ENCODE measurements around the gene PDSS2.

GRCh38 chr6:107198631-107199416 lies 260.5 kb downstream of the PDSS2 start:
- TF ChIP-seq CTCF (IDR thresholded peaks at IDR 0.05; ENCODE audit: insufficient read depth, low read length, poor library complexity, severe bottlenecking) (no peak), EZH2phosphoT487 (conservative IDR thresholded peaks at IDR 0.05; ENCODE audit: low read length) (no peak)

Measured in SU-DHL-6 (cell line).